HepG2 (cell line): ENCODE results near the gene CARD9. TPM values are rescaled to one million over a fixed set of nuclear protein-coding genes. Genes with fewer than 3 reads are reported as not detected.

Experiments used
- ATF7-NPFF ChIP-seq: sonication (generic); formaldehyde crosslinking; IDR thresholded peaks from 2 replicates; pipeline ENCODE4 v1.8.1; 2023; ENCODE audit warnings: mild to moderate bottlenecking, low read depth, missing genetic modification reagents, moderate library complexity
- MEIS2 ChIP-seq: sonication (generic); formaldehyde crosslinking; IDR thresholded peaks from 2 replicates; pipeline ENCODE4 v1.9.0; 2021; ENCODE audit warnings: mild to moderate bottlenecking, missing genetic modification reagents
- MTF2 ChIP-seq: sonication (generic); formaldehyde crosslinking; IDR thresholded peaks from 2 replicates; pipeline ENCODE4 v1.5.0; 2020; ENCODE audit warnings: missing genetic modification reagents, borderline replicate concordance
- REPIN1 ChIP-seq: sonication (generic); formaldehyde crosslinking; IDR thresholded peaks from 2 replicates; pipeline ENCODE4 v1.8.0; 2022; ENCODE audit warnings: missing genetic modification reagents, low read depth, mild to moderate bottlenecking, borderline replicate concordance
- SP2 ChIP-seq: sonication (generic); formaldehyde crosslinking; IDR thresholded peaks from 2 replicates; pipeline ENCODE4 v1.5.1; 2020; ENCODE audit warnings: mild to moderate bottlenecking, missing genetic modification reagents
- TCF12 ChIP-seq, 2 experiments: fragments of 450-650 bp in 1 of 2; sonication (generic) in 1 of 2; formaldehyde crosslinking in 1 of 2; IDR thresholded peaks; 2 replicates each; pipeline versions ENCODE4 v1.6.1 to v1.8.0; 2017 to 2022; ENCODE audit warnings: antibody characterized with exemption in 1 of 2, mild to moderate bottlenecking in 1 of 2, missing genetic modification reagents in 1 of 2, moderate library complexity in 1 of 2
- ZBTB3 ChIP-seq: sonication (generic); formaldehyde crosslinking; IDR thresholded peaks from 2 replicates; pipeline ENCODE4 v1.4.0; 2020; ENCODE audit warnings: low read depth, mild to moderate bottlenecking, moderate library complexity, missing genetic modification reagents, borderline replicate concordance
- ZNF235 ChIP-seq: sonication (generic); formaldehyde crosslinking; IDR thresholded peaks from 2 replicates; pipeline ENCODE4 v1.8.1; 2023; ENCODE audit warnings: mild to moderate bottlenecking, missing genetic modification reagents, borderline replicate concordance
- ZNF564 ChIP-seq: sonication (generic); formaldehyde crosslinking; IDR thresholded peaks from 2 replicates; pipeline ENCODE4 v1.8.1; 2023; ENCODE audit warnings: mild to moderate bottlenecking, missing genetic modification reagents
- ZNF891 ChIP-seq: sonication (generic); formaldehyde crosslinking; IDR thresholded peaks from 2 replicates; pipeline ENCODE4 v1.5.0; 2020; ENCODE audit warnings: mild to moderate bottlenecking, missing genetic modification reagents
- polyA plus RNA-seq, 8 experiments: library from polyadenylated mRNA; depleted of rRNA in 3 of 8; stranded (reverse) in 7 of 8; unstranded in 1 of 8; fragments of >200 nt; fragmentation: Illumina TruSeq in 4 of 8; extraction: Trizol in 4 of 8; gene quantifications; 2 replicates each; pipeline versions ENCODE4 v1.2.1 to v1.2.3, GENCODE V29; 2011 to 2016; ENCODE audit warnings: low read depth in 4 of 8, missing spikeins in 1 of 8, mixed read lengths in 1 of 8; ENCODE audit not compliant: insufficient read depth in 1 of 8
- total RNA-seq, 5 experiments: library from RNA; depleted of rRNA; stranded (reverse); fragments of >200 nt; fragmentation: Illumina TruSeq; extraction: Trizol; gene quantifications; 2 replicates each; pipeline ENCODE4 v1.2.3, GENCODE V29; 2016; ENCODE audit warnings: low read depth in 1 of 5
- TF ChIP-seq, protein P1 (sequence below): sonication (generic); formaldehyde crosslinking; conservative IDR thresholded peaks from 2 replicates; pipeline ENCODE4 v1.8.0; 2022; ENCODE audit warnings: mild to moderate bottlenecking, moderate library complexity, missing genetic modification reagents
- TF ChIP-seq, protein P2 (sequence below): sonication (generic); formaldehyde crosslinking; IDR thresholded peaks from 2 replicates; pipeline ENCODE4 v1.4.0; 2020; ENCODE audit warnings: missing genetic modification reagents
- TF ChIP-seq, protein P3 (sequence below): IDR thresholded peaks from 2 replicates; pipeline ENCODE4 v1.6.1; 2018; ENCODE audit warnings: missing genetic modification reagents, mild to moderate bottlenecking, missing compliant biosample characterization
- TF ChIP-seq, protein P4 (sequence below): sonication (generic); formaldehyde crosslinking; IDR thresholded peaks from 2 replicates; pipeline ENCODE4 v1.4.0; 2020; ENCODE audit warnings: missing genetic modification reagents, mild to moderate bottlenecking, borderline replicate concordance

CARD9 gene
- total and polyA plus RNA-seq, 2 of the 13 experiments (the other 11 are each of a cell fraction or from before 2014, with no cell fraction given) = 3.3 to 7.4 TPM

DNA sequence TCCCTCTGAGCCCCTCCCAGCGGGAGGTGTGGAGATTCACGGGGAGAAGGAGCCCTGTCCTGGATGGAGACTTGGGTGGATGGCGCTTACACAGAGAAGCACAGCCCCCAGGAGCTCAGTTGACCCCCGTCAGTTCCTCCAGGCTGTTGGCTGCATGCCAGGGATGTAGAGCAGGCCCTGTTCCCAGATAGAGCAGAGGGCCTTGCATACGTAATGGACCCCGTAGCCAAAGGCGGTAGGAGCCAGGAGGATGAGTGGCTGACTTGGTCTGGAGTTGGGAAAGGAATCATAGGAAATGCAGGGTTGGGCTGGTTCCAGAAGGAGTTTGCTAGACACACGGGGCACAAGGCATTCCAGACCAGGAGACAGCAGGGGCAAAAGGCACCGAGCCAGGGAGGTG, 39.5 kb upstream of the CARD9 start (continued):
- TF ChIP-seq, protein P1, sequence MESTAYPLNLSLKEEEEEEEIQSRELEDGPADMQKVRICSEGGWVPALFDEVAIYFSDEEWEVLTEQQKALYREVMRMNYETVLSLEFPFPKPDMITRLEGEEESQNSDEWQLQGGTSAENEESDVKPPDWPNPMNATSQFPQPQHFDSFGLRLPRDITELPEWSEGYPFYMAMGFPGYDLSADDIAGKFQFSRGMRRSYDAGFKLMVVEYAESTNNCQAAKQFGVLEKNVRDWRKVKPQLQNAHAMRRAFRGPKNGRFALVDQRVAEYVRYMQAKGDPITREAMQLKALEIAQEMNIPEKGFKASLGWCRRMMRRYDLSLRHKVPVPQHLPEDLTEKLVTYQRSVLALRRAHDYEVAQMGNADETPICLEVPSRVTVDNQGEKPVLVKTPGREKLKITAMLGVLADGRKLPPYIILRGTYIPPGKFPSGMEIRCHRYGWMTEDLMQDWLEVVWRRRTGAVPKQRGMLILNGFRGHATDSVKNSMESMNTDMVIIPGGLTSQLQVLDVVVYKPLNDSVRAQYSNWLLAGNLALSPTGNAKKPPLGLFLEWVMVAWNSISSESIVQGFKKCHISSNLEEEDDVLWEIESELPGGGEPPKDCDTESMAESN (CRISPR knock-in tag) = no peak
- TF ChIP-seq MTF2 (CRISPR knock-in tag) (no peak), REPIN1 (CRISPR knock-in tag) (no peak), ZNF564 (no peak), ZNF235 (CRISPR knock-in tag) (no peak), MEIS2 (CRISPR knock-in tag) (no peak), ATF7-NPFF (no peak), SP2 (CRISPR knock-in tag) (no peak), ZNF891 (CRISPR knock-in tag) (no peak), ZBTB3 (CRISPR knock-in tag) (no peak), TCF12 (IDR thresholded peaks at IDR 0.05) (no peak), TCF12 (CRISPR knock-in tag; IDR thresholded peaks at IDR 0.05) (no peak)
- TF ChIP-seq, protein P2, sequence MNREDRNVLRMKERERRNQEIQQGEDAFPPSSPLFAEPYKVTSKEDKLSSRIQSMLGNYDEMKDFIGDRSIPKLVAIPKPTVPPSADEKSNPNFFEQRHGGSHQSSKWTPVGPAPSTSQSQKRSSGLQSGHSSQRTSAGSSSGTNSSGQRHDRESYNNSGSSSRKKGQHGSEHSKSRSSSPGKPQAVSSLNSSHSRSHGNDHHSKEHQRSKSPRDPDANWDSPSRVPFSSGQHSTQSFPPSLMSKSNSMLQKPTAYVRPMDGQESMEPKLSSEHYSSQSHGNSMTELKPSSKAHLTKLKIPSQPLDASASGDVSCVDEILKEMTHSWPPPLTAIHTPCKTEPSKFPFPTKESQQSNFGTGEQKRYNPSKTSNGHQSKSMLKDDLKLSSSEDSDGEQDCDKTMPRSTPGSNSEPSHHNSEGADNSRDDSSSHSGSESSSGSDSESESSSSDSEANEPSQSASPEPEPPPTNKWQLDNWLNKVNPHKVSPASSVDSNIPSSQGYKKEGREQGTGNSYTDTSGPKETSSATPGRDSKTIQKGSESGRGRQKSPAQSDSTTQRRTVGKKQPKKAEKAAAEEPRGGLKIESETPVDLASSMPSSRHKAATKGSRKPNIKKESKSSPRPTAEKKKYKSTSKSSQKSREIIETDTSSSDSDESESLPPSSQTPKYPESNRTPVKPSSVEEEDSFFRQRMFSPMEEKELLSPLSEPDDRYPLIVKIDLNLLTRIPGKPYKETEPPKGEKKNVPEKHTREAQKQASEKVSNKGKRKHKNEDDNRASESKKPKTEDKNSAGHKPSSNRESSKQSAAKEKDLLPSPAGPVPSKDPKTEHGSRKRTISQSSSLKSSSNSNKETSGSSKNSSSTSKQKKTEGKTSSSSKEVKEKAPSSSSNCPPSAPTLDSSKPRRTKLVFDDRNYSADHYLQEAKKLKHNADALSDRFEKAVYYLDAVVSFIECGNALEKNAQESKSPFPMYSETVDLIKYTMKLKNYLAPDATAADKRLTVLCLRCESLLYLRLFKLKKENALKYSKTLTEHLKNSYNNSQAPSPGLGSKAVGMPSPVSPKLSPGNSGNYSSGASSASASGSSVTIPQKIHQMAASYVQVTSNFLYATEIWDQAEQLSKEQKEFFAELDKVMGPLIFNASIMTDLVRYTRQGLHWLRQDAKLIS (CRISPR knock-in tag) = no peak
- TF ChIP-seq, protein P3, sequence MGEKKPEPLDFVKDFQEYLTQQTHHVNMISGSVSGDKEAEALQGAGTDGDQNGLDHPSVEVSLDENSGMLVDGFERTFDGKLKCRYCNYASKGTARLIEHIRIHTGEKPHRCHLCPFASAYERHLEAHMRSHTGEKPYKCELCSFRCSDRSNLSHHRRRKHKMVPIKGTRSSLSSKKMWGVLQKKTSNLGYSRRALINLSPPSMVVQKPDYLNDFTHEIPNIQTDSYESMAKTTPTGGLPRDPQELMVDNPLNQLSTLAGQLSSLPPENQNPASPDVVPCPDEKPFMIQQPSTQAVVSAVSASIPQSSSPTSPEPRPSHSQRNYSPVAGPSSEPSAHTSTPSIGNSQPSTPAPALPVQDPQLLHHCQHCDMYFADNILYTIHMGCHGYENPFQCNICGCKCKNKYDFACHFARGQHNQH (CRISPR knock-in tag) = no peak
- TF ChIP-seq, protein P4, sequence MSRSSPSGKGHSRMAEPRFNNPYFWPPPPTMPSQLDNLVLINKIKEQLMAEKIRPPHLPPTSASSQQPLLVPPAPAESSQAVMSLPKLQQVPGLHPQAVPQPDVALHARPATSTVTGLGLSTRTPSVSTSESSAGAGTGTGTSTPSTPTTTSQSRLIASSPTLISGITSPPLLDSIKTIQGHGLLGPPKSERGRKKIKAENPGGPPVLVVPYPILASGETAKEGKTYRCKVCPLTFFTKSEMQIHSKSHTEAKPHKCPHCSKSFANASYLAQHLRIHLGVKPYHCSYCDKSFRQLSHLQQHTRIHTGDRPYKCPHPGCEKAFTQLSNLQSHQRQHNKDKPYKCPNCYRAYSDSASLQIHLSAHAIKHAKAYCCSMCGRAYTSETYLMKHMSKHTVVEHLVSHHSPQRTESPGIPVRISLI = no peak
